Measurements from ENCODE around the gene FTL.

Gene FTL

DNA sequence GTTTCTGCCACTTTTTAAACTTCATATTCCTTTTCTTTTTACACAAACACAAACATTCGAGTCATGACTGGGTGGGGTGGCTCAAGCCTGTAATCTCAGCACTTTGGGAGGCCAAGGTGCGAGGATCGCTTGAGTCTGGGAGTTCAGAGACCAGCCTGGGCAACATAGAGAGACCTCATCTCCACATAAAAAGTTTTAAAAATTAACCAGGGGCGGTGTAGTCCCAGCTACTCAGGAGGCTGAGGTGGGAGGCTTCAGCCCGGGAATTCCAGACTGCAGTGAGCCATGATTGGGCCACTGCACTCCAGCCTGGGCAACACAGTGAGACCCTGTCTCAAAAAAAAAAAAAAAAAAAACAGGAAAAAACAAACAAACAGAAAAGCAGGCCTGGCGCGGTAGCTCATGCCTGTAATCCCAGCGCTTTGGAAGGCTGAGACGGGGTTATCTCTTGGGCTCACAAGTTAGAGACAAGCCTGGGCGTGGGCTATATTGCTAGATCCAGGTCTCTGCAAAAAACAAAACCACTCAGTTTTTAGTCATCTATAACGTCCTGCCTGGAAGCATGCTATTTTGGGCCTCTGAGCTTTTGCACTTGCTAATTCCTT, 11.0 kb upstream of the FTL start:
- Histone ChIP-seq H3K36me3 (ENCODE audit: control insufficient read depth, insufficient read depth, low read length) (peaks cover 8% of the 10 kb centered on the region), H3K4me2 (ENCODE audit: low read length) (peak overlapping the region; percentile 87), H4K5ac (ENCODE audit: low read length) (peak overlapping the region; percentile 71), H3K27ac (ENCODE audit: low read depth, low read length) (no peak overlapping the region), H2BK120ac (ENCODE audit: low read depth, low read length) (no peak overlapping the region), H3K4me1 (ENCODE audit: control insufficient read depth, low read depth, low read length) (peaks cover 2% of the 10 kb centered on the region), H3K18ac (ENCODE audit: low read length) (no peak overlapping the region), H2BK5ac (ENCODE audit: low read length) (no peak overlapping the region), H3K4me3 (ENCODE audit: low read length) (peak overlapping the region; percentile 40), H3K23ac (ENCODE audit: low read length) (no peak overlapping the region), H3K9ac (ENCODE audit: low read length) (peak overlapping the region; percentile 76), H3K79me1 (ENCODE audit: low read length) (peaks cover 14% of the 10 kb centered on the region), H3K4ac (ENCODE audit: low read depth, low read length) (peak overlapping the region; percentile 62), H3K56ac (ENCODE audit: low read length) (peak overlapping the region; percentile 84), H3K79me2 (ENCODE audit: control insufficient read depth, insufficient read depth, low read length) (peaks cover 10% of the 10 kb centered on the region), H2AK5ac (ENCODE audit: low read length) (no peak overlapping the region), H4K8ac (ENCODE audit: low read depth, low read length) (peak overlapping the region; percentile 31), H3K27me3 (ENCODE audit: insufficient read depth, low read length, poor library complexity) (no peaks in the 10 kb centered on the region), H2BK15ac (replicated peaks; ENCODE audit: low read depth) (no peak overlapping the region)
- no peak for DNase-seq
- no CpG with 5 or more reads among the region's 11 CpGs for WGBS (ENCODE audit: extremely low coverage, insufficient coverage, low lambda C conversion rate)

- no peak within 1 kb of the TSS for H2BK15ac ChIP-seq (replicated peaks; ENCODE audit: low read depth)
- H3K4me1 ChIP-seq (ENCODE audit: control insufficient read depth, low read depth, low read length): peaks cover 2% of the 10 kb centered on the region
- peak within 1 kb of the TSS; percentile 94 for H3K56ac ChIP-seq (ENCODE audit: low read length)
- H3K27ac ChIP-seq (ENCODE audit: low read depth, low read length): peak within 1 kb of the TSS; percentile 95
- H3K9ac ChIP-seq (ENCODE audit: low read length): peak within 1 kb of the TSS; percentile 97
- peaks cover 8% of the 10 kb centered on the region for H3K36me3 ChIP-seq (ENCODE audit: control insufficient read depth, insufficient read depth, low read length)
- peaks cover 10% of the 10 kb centered on the region for H3K79me2 ChIP-seq (ENCODE audit: control insufficient read depth, insufficient read depth, low read length)
- WGBS (ENCODE audit: extremely low coverage, insufficient coverage, low lambda C conversion rate): no CpG with 5 or more reads among the region's 71 CpGs
- peak within 1 kb of the TSS; percentile 65 for H2AK5ac ChIP-seq (ENCODE audit: low read length)
- H3K4me2 ChIP-seq (ENCODE audit: low read length): peak within 1 kb of the TSS; percentile 87
- peak within 1 kb of the TSS; percentile 75 for H2BK5ac ChIP-seq (ENCODE audit: low read length)
- no peaks in the 10 kb centered on the region for H3K27me3 ChIP-seq (ENCODE audit: insufficient read depth, low read length, poor library complexity)
- peak within 1 kb of the TSS; percentile 79 for H3K4me3 ChIP-seq (ENCODE audit: low read length)
- peak within 1 kb of the TSS; percentile 63 for H3K4ac ChIP-seq (ENCODE audit: low read depth, low read length)
- DNase-seq: peak; percentile 98
- H4K8ac ChIP-seq (ENCODE audit: low read depth, low read length): peak within 1 kb of the TSS; percentile 77
- peak within 1 kb of the TSS; percentile 94 for H3K23ac ChIP-seq (ENCODE audit: low read length)
- no peak within 1 kb of the TSS for H2BK120ac ChIP-seq (ENCODE audit: low read depth, low read length)
- peak within 1 kb of the TSS; percentile 71 for H4K5ac ChIP-seq (ENCODE audit: low read length)
- H3K18ac ChIP-seq (ENCODE audit: low read length): peak within 1 kb of the TSS; percentile 88
- H3K79me1 ChIP-seq (ENCODE audit: low read length): peaks cover 14% of the 10 kb centered on the region
These were observed 10.4 kb upstream of the FTL start, which contains the start of gene BAX for GRCh38 chr19:48954595-48955307. Gene BAX, plus strand, starts transcription at chr19:48954875. Its CDS starts 54 bp downstream, at chr19:48954929.

- Histone ChIP-seq H3K27ac (ENCODE audit: low read depth, low read length) (peak overlapping the region; percentile 95), H3K4me2 (ENCODE audit: low read length) (peak overlapping the region; percentile 76), H3K27me3 (ENCODE audit: insufficient read depth, low read length, poor library complexity) (no peaks in the 10 kb centered on the region), H4K5ac (ENCODE audit: low read length) (no peak overlapping the region), H3K36me3 (ENCODE audit: control insufficient read depth, insufficient read depth, low read length) (peaks cover 8% of the 10 kb centered on the region), H3K4me1 (ENCODE audit: control insufficient read depth, low read depth, low read length) (peaks cover 2% of the 10 kb centered on the region), H2BK120ac (ENCODE audit: low read depth, low read length) (no peak overlapping the region), H3K4me3 (ENCODE audit: low read length) (peak overlapping the region; percentile 79), H2BK15ac (replicated peaks; ENCODE audit: low read depth) (no peak overlapping the region), H3K9ac (ENCODE audit: low read length) (peak overlapping the region; percentile 97), H3K4ac (ENCODE audit: low read depth, low read length) (peak overlapping the region; percentile 63), H3K79me2 (ENCODE audit: control insufficient read depth, insufficient read depth, low read length) (peaks cover 10% of the 10 kb centered on the region), H3K18ac (ENCODE audit: low read length) (peak overlapping the region; percentile 88), H3K23ac (ENCODE audit: low read length) (peak overlapping the region; percentile 94), H3K79me1 (ENCODE audit: low read length) (peaks cover 14% of the 10 kb centered on the region), H2BK5ac (ENCODE audit: low read length) (peak overlapping the region; percentile 47), H2AK5ac (ENCODE audit: low read length) (peak overlapping the region; percentile 65), H4K8ac (ENCODE audit: low read depth, low read length) (peak overlapping the region; percentile 2), H3K56ac (ENCODE audit: low read length) (peak overlapping the region; percentile 94)
- DNase-seq: no peak
- WGBS (ENCODE audit: extremely low coverage, insufficient coverage, low lambda C conversion rate): no CpG with 5 or more reads among the region's 16 CpGs
These were observed 9.7 kb upstream of the FTL start for GRCh38 chr19:48955308-48955958.

DNA sequence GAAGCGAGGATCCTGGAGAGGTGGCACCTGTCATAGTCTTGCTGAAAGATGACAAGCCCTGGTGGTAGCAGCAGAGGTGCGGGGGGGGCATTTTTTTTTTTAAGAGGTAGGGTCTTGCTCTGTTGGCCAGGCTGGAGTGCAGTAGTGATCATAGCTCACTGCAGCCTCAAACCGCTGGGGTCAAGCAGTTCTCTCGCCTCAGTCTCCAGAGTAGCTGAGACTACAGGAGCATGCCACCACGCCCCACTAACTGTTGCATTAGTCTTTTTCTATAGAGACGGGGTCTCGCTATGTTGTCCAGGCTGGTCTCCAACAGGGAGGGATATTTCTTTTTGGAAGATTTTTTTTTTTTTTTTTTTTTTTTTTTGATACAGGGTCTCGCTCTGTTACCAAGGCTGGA, 7.1 kb upstream of the FTL start:
- no peak overlapping the region for H3K4ac ChIP-seq (ENCODE audit: low read depth, low read length)
- no peak overlapping the region for H4K8ac ChIP-seq (ENCODE audit: low read depth, low read length)
- peaks cover 5% of the 10 kb centered on the region for H3K4me1 ChIP-seq (ENCODE audit: control insufficient read depth, low read depth, low read length)
- H2BK120ac ChIP-seq (ENCODE audit: low read depth, low read length): no peak overlapping the region
- H4K5ac ChIP-seq (ENCODE audit: low read length): no peak overlapping the region
- no peaks in the 10 kb centered on the region for H3K27me3 ChIP-seq (ENCODE audit: insufficient read depth, low read length, poor library complexity)
- H3K9ac ChIP-seq (ENCODE audit: low read length): no peak overlapping the region
- H3K18ac ChIP-seq (ENCODE audit: low read length): no peak overlapping the region
- no peak overlapping the region for H3K23ac ChIP-seq (ENCODE audit: low read length)
- peaks cover 10% of the 10 kb centered on the region for H3K79me2 ChIP-seq (ENCODE audit: control insufficient read depth, insufficient read depth, low read length)
- H3K27ac ChIP-seq (ENCODE audit: low read depth, low read length): no peak overlapping the region
- no peak overlapping the region for H3K4me3 ChIP-seq (ENCODE audit: low read length)
- no peak overlapping the region for H2AK5ac ChIP-seq (ENCODE audit: low read length)
- H3K4me2 ChIP-seq (ENCODE audit: low read length): no peak overlapping the region
- H3K79me1 ChIP-seq (ENCODE audit: low read length): peaks cover 14% of the 10 kb centered on the region
- no peak overlapping the region for H2BK5ac ChIP-seq (ENCODE audit: low read length)
- H2BK15ac ChIP-seq (replicated peaks; ENCODE audit: low read depth): no peak overlapping the region
- peaks cover 8% of the 10 kb centered on the region for H3K36me3 ChIP-seq (ENCODE audit: control insufficient read depth, insufficient read depth, low read length)
- H3K56ac ChIP-seq (ENCODE audit: low read length): no peak overlapping the region
- DNase-seq: no peak
- WGBS (ENCODE audit: extremely low coverage, insufficient coverage, low lambda C conversion rate): no CpG with 5 or more reads among the region's 8 CpGs

- DNase-seq: no peak
- Histone ChIP-seq H4K8ac (ENCODE audit: low read depth, low read length) (no peak overlapping the region), H3K27me3 (ENCODE audit: insufficient read depth, low read length, poor library complexity) (no peaks in the 10 kb centered on the region), H3K4me2 (ENCODE audit: low read length) (no peak overlapping the region), H3K4me3 (ENCODE audit: low read length) (no peak overlapping the region), H3K4me1 (ENCODE audit: control insufficient read depth, low read depth, low read length) (peaks cover 17% of the 10 kb centered on the region), H3K4ac (ENCODE audit: low read depth, low read length) (no peak overlapping the region), H3K18ac (ENCODE audit: low read length) (no peak overlapping the region), H3K9ac (ENCODE audit: low read length) (no peak overlapping the region), H3K36me3 (ENCODE audit: control insufficient read depth, insufficient read depth, low read length) (peaks cover 8% of the 10 kb centered on the region), H2BK5ac (ENCODE audit: low read length) (no peak overlapping the region), H3K79me1 (ENCODE audit: low read length) (peaks cover 14% of the 10 kb centered on the region), H3K27ac (ENCODE audit: low read depth, low read length) (no peak overlapping the region), H4K5ac (ENCODE audit: low read length) (no peak overlapping the region), H2BK120ac (ENCODE audit: low read depth, low read length) (no peak overlapping the region), H3K79me2 (ENCODE audit: control insufficient read depth, insufficient read depth, low read length) (peaks cover 10% of the 10 kb centered on the region), H3K56ac (ENCODE audit: low read length) (no peak overlapping the region), H3K23ac (ENCODE audit: low read length) (no peak overlapping the region), H2BK15ac (replicated peaks; ENCODE audit: low read depth) (no peak overlapping the region), H2AK5ac (ENCODE audit: low read length) (no peak overlapping the region)
- WGBS (ENCODE audit: extremely low coverage, insufficient coverage, low lambda C conversion rate): no CpG with 5 or more reads among the region's 16 CpGs
These were observed 5.5 kb upstream of the FTL start for GRCh38 chr19:48959341-48960239.
